GM20000 (cell line): ENCODE measurements around the gene CMC1.

ENCODE experiments used
- DNase-seq: peaks from one replicate; pipeline ENCODE4 v3.0.0; 2012; ENCODE audit warnings: low spot score
- TF ChIP-seq, protein P1 (sequence below): IDR thresholded peaks from 2 replicates; pipeline ENCODE4 v1.5.1; 2012; ENCODE audit warnings: mild to moderate bottlenecking, control low read depth; ENCODE audit errors: extremely low read depth, missing control alignments

Gene CMC1

DNA sequence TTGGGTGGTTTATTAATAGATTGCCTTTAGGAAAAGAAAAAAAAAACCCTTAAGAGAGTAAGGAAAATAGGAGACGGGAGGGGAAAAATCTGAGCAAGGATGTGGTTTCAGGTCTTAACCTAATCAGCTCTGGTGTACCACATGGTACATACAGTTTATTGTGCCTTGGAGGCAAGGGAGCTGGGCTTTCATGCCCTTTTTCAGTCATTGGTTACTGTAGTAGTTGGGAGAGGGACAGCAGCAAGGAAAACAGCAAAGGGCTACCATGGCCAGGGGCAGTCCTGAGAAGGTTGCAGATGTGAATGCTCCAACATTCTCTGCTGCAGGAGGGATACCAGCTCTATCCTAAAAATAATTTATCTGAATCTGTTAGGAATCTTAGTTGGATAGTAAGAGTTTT lies 5.9 kb downstream of the CMC1 start:
- TF ChIP-seq, protein P1, sequence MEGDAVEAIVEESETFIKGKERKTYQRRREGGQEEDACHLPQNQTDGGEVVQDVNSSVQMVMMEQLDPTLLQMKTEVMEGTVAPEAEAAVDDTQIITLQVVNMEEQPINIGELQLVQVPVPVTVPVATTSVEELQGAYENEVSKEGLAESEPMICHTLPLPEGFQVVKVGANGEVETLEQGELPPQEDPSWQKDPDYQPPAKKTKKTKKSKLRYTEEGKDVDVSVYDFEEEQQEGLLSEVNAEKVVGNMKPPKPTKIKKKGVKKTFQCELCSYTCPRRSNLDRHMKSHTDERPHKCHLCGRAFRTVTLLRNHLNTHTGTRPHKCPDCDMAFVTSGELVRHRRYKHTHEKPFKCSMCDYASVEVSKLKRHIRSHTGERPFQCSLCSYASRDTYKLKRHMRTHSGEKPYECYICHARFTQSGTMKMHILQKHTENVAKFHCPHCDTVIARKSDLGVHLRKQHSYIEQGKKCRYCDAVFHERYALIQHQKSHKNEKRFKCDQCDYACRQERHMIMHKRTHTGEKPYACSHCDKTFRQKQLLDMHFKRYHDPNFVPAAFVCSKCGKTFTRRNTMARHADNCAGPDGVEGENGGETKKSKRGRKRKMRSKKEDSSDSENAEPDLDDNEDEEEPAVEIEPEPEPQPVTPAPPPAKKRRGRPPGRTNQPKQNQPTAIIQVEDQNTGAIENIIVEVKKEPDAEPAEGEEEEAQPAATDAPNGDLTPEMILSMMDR, result no peak
- DNase-seq, result no peak

DNA sequence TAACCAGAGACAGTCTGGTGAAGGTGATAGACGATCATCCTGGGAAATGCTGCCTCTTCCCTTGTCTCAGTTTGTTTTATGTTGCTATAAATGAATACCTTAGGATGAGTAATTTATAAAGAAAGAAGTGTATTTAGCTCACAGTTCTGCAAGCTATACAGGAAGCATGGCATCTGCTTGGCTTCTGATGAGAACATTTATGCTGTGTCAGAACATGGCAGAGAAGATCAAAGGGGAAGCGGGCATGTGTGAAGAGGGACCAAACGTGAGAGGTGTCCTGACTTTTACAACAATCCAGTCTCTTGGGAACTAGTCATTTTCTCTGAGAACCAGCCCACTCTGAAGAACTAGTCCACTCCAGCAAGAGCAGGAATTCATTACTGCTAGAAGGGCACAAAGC lies 9.6 kb downstream of the CMC1 start:
- DNase-seq, result no peak
- TF ChIP-seq, protein P1, result no peak

DNA sequence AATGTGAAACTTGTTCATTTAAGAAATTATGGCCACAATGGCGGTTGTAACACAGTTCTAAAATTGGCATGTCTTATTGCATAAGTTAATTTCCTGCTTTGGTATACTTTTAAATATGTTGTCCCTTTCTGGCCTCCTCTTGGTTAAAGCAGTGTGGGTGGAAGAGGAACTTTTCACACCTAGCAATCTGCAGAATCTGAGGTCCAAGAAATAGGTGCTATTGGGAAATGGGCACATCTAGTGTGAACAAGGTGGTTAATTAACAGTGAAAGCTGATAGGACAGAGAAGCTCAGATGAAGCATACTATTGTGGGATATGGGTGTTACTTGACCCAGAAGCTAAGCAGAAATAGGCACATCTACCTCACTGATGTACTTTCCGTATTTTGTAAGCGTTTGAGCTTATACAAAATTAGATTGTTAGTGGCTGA lies 10.6 kb downstream of the CMC1 start:
- no peak for DNase-seq
- TF ChIP-seq, protein P1, result no peak

DNA sequence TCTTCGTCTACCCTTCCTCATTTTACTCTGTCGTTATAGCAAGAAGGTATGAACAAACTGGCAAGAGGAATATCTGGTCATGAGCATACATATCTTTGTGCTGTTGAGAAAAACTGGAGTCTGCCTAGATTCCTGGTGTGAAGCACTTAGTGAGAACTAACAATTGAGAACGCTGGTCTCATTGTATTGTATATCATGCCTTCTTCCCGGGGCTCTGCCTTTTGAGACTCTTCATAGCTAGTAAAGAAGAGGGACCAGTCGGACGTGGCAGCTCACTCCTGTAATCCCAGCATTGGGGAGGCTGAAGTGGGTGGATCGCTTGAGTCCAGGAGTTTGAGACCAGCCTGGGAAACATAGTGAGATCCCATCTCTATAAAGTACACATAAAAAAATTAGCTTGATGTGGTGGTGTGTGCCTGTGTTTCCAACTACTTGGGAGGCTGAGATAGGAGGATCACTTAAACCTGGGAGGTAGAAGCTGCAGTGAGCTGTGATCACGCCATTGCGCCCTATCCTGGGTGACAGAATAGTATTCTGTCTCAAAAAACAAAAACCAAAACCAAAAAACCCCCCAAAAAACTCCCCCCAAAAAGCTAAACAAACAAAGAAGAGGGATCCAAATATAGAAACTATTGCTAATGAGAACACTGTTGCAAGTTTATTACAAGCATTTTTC lies 11.8 kb downstream of the CMC1 start:
- TF ChIP-seq, protein P1, result no peak
- no peak for DNase-seq

DNA sequence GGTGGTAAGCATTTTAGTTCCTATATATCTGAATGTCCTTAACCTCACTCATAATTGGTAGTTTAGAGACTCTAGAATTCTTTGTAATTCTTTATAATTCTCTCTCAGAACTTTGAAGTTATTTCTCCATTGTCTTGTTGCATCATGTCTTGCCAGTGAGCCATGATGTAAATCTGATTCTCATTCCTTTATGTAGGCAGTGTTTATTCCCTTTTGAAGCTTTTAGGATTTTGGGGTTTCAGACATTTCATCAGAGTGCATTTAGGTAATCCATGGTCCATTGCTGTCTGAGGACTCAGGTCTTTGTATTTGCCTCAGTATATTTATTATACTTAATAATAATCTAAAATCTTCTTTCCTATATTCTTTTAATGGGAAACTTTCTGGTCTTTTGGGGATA lies 20.6 kb downstream of the CMC1 start:
- no peak for DNase-seq
- TF ChIP-seq, protein P1, result no peak

DNA sequence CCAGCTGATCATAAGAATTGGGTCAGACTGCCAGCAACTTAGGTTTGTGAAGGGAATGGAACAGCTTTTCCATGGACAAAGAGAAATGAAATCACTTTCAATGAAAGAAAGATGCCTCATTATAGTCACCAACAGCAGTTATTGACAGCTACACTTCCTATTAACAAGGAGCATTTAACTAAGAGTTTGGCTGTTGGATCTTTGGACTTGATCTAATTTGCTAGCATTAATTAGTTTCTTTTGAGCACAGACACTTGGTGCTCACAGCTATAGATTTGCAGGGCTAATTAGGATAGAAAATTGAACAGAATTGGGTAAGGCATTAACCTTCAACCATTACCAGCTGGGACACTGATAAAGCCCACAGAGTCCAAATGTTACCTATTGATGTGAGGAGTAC lies 24.2 kb downstream of the CMC1 start:
- DNase-seq, result no peak
- TF ChIP-seq, protein P1, result no peak

DNA sequence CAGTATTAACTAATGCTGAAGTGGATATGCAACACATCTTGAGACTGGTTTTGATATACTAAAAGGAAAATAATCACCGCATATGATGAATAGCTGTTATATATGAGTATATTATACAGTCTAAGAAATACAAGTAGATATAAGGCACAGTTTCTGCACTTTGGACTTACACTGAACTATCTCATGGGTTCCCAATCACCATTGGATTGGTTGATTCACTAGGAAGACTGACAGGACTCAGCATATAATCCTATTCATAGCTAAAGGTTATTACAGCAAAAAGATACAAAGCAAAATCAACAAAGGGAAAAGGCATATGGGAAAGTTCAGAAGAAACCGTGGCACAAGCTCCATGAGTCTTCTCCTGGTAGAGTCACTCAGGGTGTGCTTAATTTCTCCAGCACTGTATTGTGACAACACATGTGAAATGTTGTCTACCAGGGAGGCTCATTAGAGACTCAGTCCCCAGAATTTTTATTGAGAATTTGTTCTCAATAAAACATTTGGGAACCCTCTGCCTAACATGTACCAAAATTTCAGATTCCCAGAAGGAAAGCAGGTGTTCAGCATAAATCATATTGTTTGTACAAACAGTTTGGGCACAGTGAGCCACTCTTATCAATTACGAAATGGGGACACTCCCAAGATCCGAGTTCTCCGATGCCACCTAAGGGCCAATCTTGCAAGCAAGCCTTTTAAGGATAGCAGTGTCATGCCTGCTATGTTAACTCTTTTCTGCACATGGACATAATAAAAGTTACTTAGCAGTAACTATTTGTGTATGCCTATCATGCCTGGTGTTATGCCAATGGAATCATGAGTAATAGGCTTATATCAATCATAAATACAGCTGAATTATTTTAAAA lies 26.8 kb downstream of the CMC1 start:
- DNase-seq, result no peak
- TF ChIP-seq, protein P1, result no peak
